HUES64 (cell line): ENCODE results near the gene ZMYND12.

ENCODE experiments used
- H3K27ac ChIP-seq: 2 replicates; pipeline ENCODE4 v1.7.0; 2013; ENCODE audit warnings: low read depth, low read length, inconsistent platforms
- H3K27me3 ChIP-seq: 2 replicates; pipeline ENCODE4 v1.6.1; 2013; ENCODE audit warnings: mild to moderate bottlenecking, low read length; ENCODE audit not compliant: insufficient read depth
- H3K36me3 ChIP-seq: 2 replicates; pipeline ENCODE4 v1.6.1; 2013; ENCODE audit warnings: mild to moderate bottlenecking, low read length; ENCODE audit not compliant: insufficient read depth
- H3K4me1 ChIP-seq: 2 replicates; pipeline ENCODE4 v1.6.1; 2013; ENCODE audit warnings: mild to moderate bottlenecking, low read length, moderate library complexity; ENCODE audit not compliant: insufficient read depth
- H3K4me3 ChIP-seq: 2 replicates; pipeline ENCODE4 v1.5.1; 2013; ENCODE audit warnings: mild to moderate bottlenecking, low read length, moderate library complexity
- H3K9ac ChIP-seq: 2 replicates; pipeline ENCODE4 v1.6.1; 2013; ENCODE audit warnings: mild to moderate bottlenecking, low read depth, low read length
- H3K9me3 ChIP-seq: 2 replicates; pipeline ENCODE4 v1.6.1; 2013; ENCODE audit warnings: low read depth, low read length; ENCODE audit not compliant: insufficient read depth
- WGBS: fragments of 150-250, 120-280 bp; methylation state at CpG from one replicate; pipeline ENCODE4 v1.1.7; 2013; ENCODE audit warnings: missing lambda C conversion rate; 5-methylcytosine and 5-hydroxymethylcytosine counted together

Gene ZMYND12

GRCh38 chr1:42420911-42421585 is 34.8 kb downstream of the ZMYND12 start:
- WGBS, result 85% methylated on average over 10 of the region's 10 CpGs
- Histone ChIP-seq H3K27me3 (no peaks in the 10 kb centered on the region), H3K36me3 (no peaks in the 10 kb centered on the region), H3K27ac (no peak overlapping the region), H3K9ac (no peak overlapping the region), H3K4me3 (no peak overlapping the region), H3K9me3 (no peaks in the 10 kb centered on the region), H3K4me1 (peaks cover 13% of the 10 kb centered on the region)

GRCh38 chr1:42420121-42420520 is 35.7 kb downstream of the ZMYND12 start:
- H3K9me3 ChIP-seq, result no peaks in the 10 kb centered on the region
- H3K36me3 ChIP-seq, result no peaks in the 10 kb centered on the region; the same call in 1 of the 2 replicates
- peaks cover 13% of the 10 kb centered on the region for H3K4me1 ChIP-seq
- no peaks in the 10 kb centered on the region for H3K27me3 ChIP-seq
- no peak overlapping the region for H3K27ac ChIP-seq
- no peak overlapping the region for H3K4me3 ChIP-seq
- 93% methylated on average over 6 of the region's 7 CpGs for WGBS
- no peak overlapping the region for H3K9ac ChIP-seq

- peaks cover 13% of the 10 kb centered on the region for H3K4me1 ChIP-seq
- no peaks in the 10 kb centered on the region for H3K9me3 ChIP-seq
- H3K4me3 ChIP-seq, result no peak overlapping the region
- H3K36me3 ChIP-seq, result no peaks in the 10 kb centered on the region; the same call in 1 of the 2 replicates
- 91% methylated on average over 5 of the region's 5 CpGs for WGBS
- H3K27ac ChIP-seq, result no peak overlapping the region
- no peak overlapping the region for H3K9ac ChIP-seq
- no peaks in the 10 kb centered on the region for H3K27me3 ChIP-seq
Measured at GRCh38 chr1:42419126-42419821, 36.5 kb downstream of the ZMYND12 start.

GRCh38 chr1:42418516-42418915 is 37.3 kb downstream of the ZMYND12 start:
- Histone ChIP-seq H3K4me1 (peaks cover 13% of the 10 kb centered on the region), H3K4me3 (no peak overlapping the region), H3K9ac (no peak overlapping the region), H3K9me3 (no peaks in the 10 kb centered on the region), H3K36me3 (no peaks in the 10 kb centered on the region; the same call in 1 of the 2 replicates), H3K27ac (no peak overlapping the region; the same call in 1 of the 2 replicates), H3K27me3 (no peaks in the 10 kb centered on the region)
- 63% methylated on average over 1 of the region's 1 CpG for WGBS

GRCh38 chr1:42417166-42417565 is 38.7 kb downstream of the ZMYND12 start:
- no peak overlapping the region for H3K27ac ChIP-seq
- no peaks in the 10 kb centered on the region for H3K27me3 ChIP-seq
- no peak overlapping the region for H3K9ac ChIP-seq
- H3K4me1 ChIP-seq, result peaks cover 13% of the 10 kb centered on the region
- H3K9me3 ChIP-seq, result no peaks in the 10 kb centered on the region
- H3K4me3 ChIP-seq, result no peak overlapping the region
- WGBS, result 61% methylated on average over 3 of the region's 3 CpGs
- no peaks in the 10 kb centered on the region; the same call in 1 of the 2 replicates for H3K36me3 ChIP-seq

- H3K4me3 ChIP-seq, result no peak overlapping the region
- H3K27ac ChIP-seq, result no peak overlapping the region
- H3K4me1 ChIP-seq, result peaks cover 13% of the 10 kb centered on the region
- no peaks in the 10 kb centered on the region for H3K27me3 ChIP-seq
- H3K36me3 ChIP-seq, result peaks cover 2% of the 10 kb centered on the region; the same call in 1 of the 2 replicates
- no peaks in the 10 kb centered on the region for H3K9me3 ChIP-seq
- H3K9ac ChIP-seq, result no peak overlapping the region
- WGBS, result 93% methylated on average over 16 of the region's 17 CpGs
Measured at GRCh38 chr1:42414551-42415496, 41.0 kb downstream of the ZMYND12 start.

GRCh38 chr1:42403880-42404400 is 51.9 kb downstream of the ZMYND12 start:
- Histone ChIP-seq H3K9ac (no peak overlapping the region), H3K4me3 (no peak overlapping the region), H3K27me3 (no peaks in the 10 kb centered on the region), H3K9me3 (no peaks in the 10 kb centered on the region), H3K4me1 (no peaks in the 10 kb centered on the region), H3K36me3 (peaks cover 14% of the 10 kb centered on the region; the same call in 1 of the 2 replicates), H3K27ac (no peak overlapping the region)
- WGBS, result 95% methylated on average over 1 of the region's 1 CpG

GRCh38 chr1:42399315-42400100 is 56.3 kb downstream of the ZMYND12 start:
- Histone ChIP-seq H3K4me3 (no peak overlapping the region), H3K27me3 (no peaks in the 10 kb centered on the region), H3K36me3 (peaks cover 3% of the 10 kb centered on the region; the same call in 1 of the 2 replicates), H3K27ac (no peak overlapping the region), H3K9me3 (no peaks in the 10 kb centered on the region), H3K9ac (no peak overlapping the region), H3K4me1 (no peaks in the 10 kb centered on the region)
- WGBS, result 92% methylated on average over 10 of the region's 10 CpGs

- no peak overlapping the region for H3K27ac ChIP-seq
- no peaks in the 10 kb centered on the region for H3K36me3 ChIP-seq
- H3K9ac ChIP-seq, result no peak overlapping the region
- no peak overlapping the region for H3K4me3 ChIP-seq
- WGBS, result 100% methylated on average over 2 of the region's 2 CpGs
- H3K27me3 ChIP-seq, result no peaks in the 10 kb centered on the region
- H3K9me3 ChIP-seq, result no peaks in the 10 kb centered on the region
- no peaks in the 10 kb centered on the region for H3K4me1 ChIP-seq
Measured at GRCh38 chr1:42392967-42393848, 62.6 kb downstream of the ZMYND12 start.
